H1 (cell line): ENCODE measurements around the gene ASB13. TPM values are rescaled to one million over a fixed set of nuclear protein-coding genes. Genes with fewer than 3 reads are reported as not detected.

Experiments
- SIN3A ChIP-seq, 2 experiments: IDR thresholded peaks in 1 of 2; conservative IDR thresholded peaks in 1 of 2; 2 replicates each; pipeline ENCODE4 v1.6.1; 2011 to 2012; ENCODE audit warnings: low read length in 2 of 2, improper control_type of control experiment in 1 of 2, low read depth in 1 of 2, mild to moderate bottlenecking in 1 of 2
- polyA plus RNA-seq, 7 experiments: library from polyadenylated mRNA; depleted of rRNA in 3 of 7; stranded (reverse) in 5 of 7; unstranded in 2 of 7; fragments of >200 nt in 5 of 7; fragments of 200-250 nt in 2 of 7; gene quantifications; 1 replicate in 5 of 7; 2 replicates in 1 of 7; 4 replicates in 1 of 7; pipeline versions ENCODE4 v1.2.1 to v1.2.3, GENCODE V29; 2011 to 2013; ENCODE audit warnings: missing spikeins in 2 of 7, mixed read lengths in 2 of 7
- total RNA-seq: library from RNA; stranded (reverse); fragmentation: NEBNext Ultra II Directional; extraction: Animal tissue kit (Norgen Biotek cat#: 25700); gene quantifications from 2 replicates; pipeline ENCODE4 v1.2.1, GENCODE V29; 2021

ASB13 gene
- total and polyA plus RNA-seq, 2 of the 8 experiments (the other 6 are each of a cell fraction or from before 2014, with no cell fraction given), result 12.3 to 20.2 TPM

DNA sequence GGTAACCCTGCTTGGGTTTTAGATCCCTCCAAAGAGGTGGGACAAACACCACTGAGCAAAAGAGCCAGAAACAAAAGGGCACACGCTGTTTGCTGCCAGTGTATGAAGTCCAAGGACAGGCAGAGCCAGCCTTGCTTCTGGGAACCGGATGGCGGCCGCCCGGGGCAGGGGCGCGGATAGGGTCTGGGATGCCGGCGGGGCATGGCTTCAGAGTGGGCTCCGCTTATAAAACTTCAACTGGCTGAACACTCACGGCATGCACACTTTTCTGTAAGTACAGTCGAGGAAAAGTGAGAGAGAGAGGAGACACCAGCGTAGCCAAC is 62.6 kb downstream of the ASB13 start (continued):
- TF ChIP-seq SIN3A (conservative IDR thresholded peaks at IDR 0.05 in 1 of 2, IDR thresholded peaks at IDR 0.05 in 1 of 2; ENCODE audit: low read depth in 1 of 2, low read length in 2 of 2), result no peak
